KMS-11 (cell line): ENCODE data around the gene UBTD1.
"Not testable (repeated sequence)": the region's sequence is repeated elsewhere in the genome, so short reads cannot be mapped to it uniquely, and the experiment has no call there.

Experiments
- H2AFZ ChIP-seq: fragments of 200-600 bp; sonication (generic); 2 replicates; pipeline ENCODE4 v1.6.1; 2016; ENCODE audit warnings: antibody characterized with exemption, mixed run types, low read depth
- H3K27ac ChIP-seq: fragments of 200-600 bp; sonication (generic); 2 replicates; pipeline ENCODE4 v1.6.1; 2016; ENCODE audit warnings: mild to moderate bottlenecking, mixed run types
- H3K27me3 ChIP-seq: fragments of 200-600 bp; sonication (generic); 2 replicates; pipeline ENCODE4 v1.6.1; 2017; ENCODE audit warnings: mild to moderate bottlenecking, low read depth, mixed run types, moderate library complexity; ENCODE audit not compliant: insufficient read depth
- H3K36me3 ChIP-seq: fragments of 200-600 bp; sonication (generic); 2 replicates; pipeline ENCODE4 v1.6.1; 2017; ENCODE audit warnings: mild to moderate bottlenecking, mixed run types; ENCODE audit not compliant: insufficient read depth
- H3K4me1 ChIP-seq: fragments of 200-600 bp; sonication (generic); 2 replicates; pipeline ENCODE4 v1.6.1; 2016; ENCODE audit warnings: mild to moderate bottlenecking, low read depth, mixed run types; ENCODE audit not compliant: poor library complexity, severe bottlenecking
- H3K4me2 ChIP-seq: fragments of 200-600 bp; sonication (generic); 2 replicates; pipeline ENCODE4 v1.7.0; 2016; ENCODE audit warnings: mild to moderate bottlenecking, mixed run types
- H3K4me3 ChIP-seq: fragments of 200-600 bp; sonication (generic); IDR thresholded peaks from 2 replicates; pipeline ENCODE4 v1.6.1; 2017; ENCODE audit warnings: low read depth, low read length, mixed read lengths; ENCODE audit not compliant: insufficient read depth
- H3K79me2 ChIP-seq: fragments of 200-600 bp; sonication (generic); 2 replicates; pipeline ENCODE4 v1.6.1; 2016; ENCODE audit warnings: low read depth, mixed run types; ENCODE audit not compliant: insufficient read depth
- H3K9ac ChIP-seq: fragments of 200-600 bp; sonication (generic); 2 replicates; pipeline ENCODE4 v1.6.1; 2016; ENCODE audit warnings: mild to moderate bottlenecking, mixed run types
- H4K20me1 ChIP-seq: fragments of 200-600 bp; sonication (generic); 2 replicates; pipeline ENCODE4 v1.6.1; 2016; ENCODE audit warnings: mild to moderate bottlenecking, mixed run types; ENCODE audit not compliant: insufficient read depth
- CTCF ChIP-seq: fragments of 200-600 bp; sonication (generic); conservative IDR thresholded peaks from 2 replicates; pipeline ENCODE4 v1.6.1; 2017; ENCODE audit warnings: low read depth, mild to moderate bottlenecking, antibody characterized with exemption, low read length, moderate library complexity, mixed read lengths

UBTD1 gene

GRCh38 chr10:97522937-97523336 is 24.2 kb downstream of the UBTD1 start:
- H3K4me1 ChIP-seq, result no peaks in the 10 kb centered on the region
- no peaks in the 10 kb centered on the region for H3K27me3 ChIP-seq
- H3K4me2 ChIP-seq, result no peak overlapping the region
- no peak overlapping the region for H3K27ac ChIP-seq
- no peak overlapping the region for H3K4me3 ChIP-seq
- no peaks in the 10 kb centered on the region for H4K20me1 ChIP-seq
- H3K79me2 ChIP-seq, result no peaks in the 10 kb centered on the region
- no peak for TF ChIP-seq CTCF
- no peak overlapping the region for H2AFZ ChIP-seq
- no peaks in the 10 kb centered on the region for H3K36me3 ChIP-seq
- no peak overlapping the region for H3K9ac ChIP-seq

GRCh38 chr10:97525086-97525485 is 26.4 kb downstream of the UBTD1 start:
- Histone ChIP-seq H3K36me3 (no peaks in the 10 kb centered on the region), H3K9ac (no peak overlapping the region), H3K27ac (no peak overlapping the region), H3K27me3 (no peaks in the 10 kb centered on the region), H3K4me2 (no peak overlapping the region), H3K4me1 (no peaks in the 10 kb centered on the region), H3K79me2 (no peaks in the 10 kb centered on the region), H3K4me3 (no peak overlapping the region), H4K20me1 (no peaks in the 10 kb centered on the region), H2AFZ (no peak overlapping the region)
- no peak for TF ChIP-seq CTCF

GRCh38 chr10:97525683-97526110 is 27.0 kb downstream of the UBTD1 start:
- Histone ChIP-seq H3K4me2 (no peak overlapping the region), H3K27ac (no peak overlapping the region), H3K4me1 (no peaks in the 10 kb centered on the region), H3K27me3 (no peaks in the 10 kb centered on the region), H3K9ac (no peak overlapping the region), H2AFZ (no peak overlapping the region), H4K20me1 (no peaks in the 10 kb centered on the region), H3K79me2 (no peaks in the 10 kb centered on the region), H3K4me3 (no peak overlapping the region), H3K36me3 (no peaks in the 10 kb centered on the region)
- TF ChIP-seq CTCF, result no peak

- H3K27me3 ChIP-seq, H3K27ac ChIP-seq, H3K4me2 ChIP-seq, H2AFZ ChIP-seq, H4K20me1 ChIP-seq, H3K79me2 ChIP-seq, H3K36me3 ChIP-seq, H3K4me1 ChIP-seq, H3K9ac ChIP-seq, H3K4me3 ChIP-seq: not testable (repeated sequence)
Measured at GRCh38 chr10:97528876-97529275, 30.2 kb downstream of the UBTD1 start.

- H4K20me1 ChIP-seq, result no peaks in the 10 kb centered on the region
- H3K27me3 ChIP-seq, result no peaks in the 10 kb centered on the region
- no peaks in the 10 kb centered on the region for H3K79me2 ChIP-seq
- no peaks in the 10 kb centered on the region for H3K36me3 ChIP-seq
- no peak overlapping the region for H3K9ac ChIP-seq
- peaks cover 10% of the 10 kb centered on the region for H3K4me1 ChIP-seq
- TF ChIP-seq CTCF, result no peak
- no peak overlapping the region for H3K4me2 ChIP-seq
- H3K4me3 ChIP-seq, result no peak overlapping the region
- no peak overlapping the region for H3K27ac ChIP-seq
- H2AFZ ChIP-seq, result no peak overlapping the region
Measured at GRCh38 chr10:97529685-97530465, 31.2 kb downstream of the UBTD1 start.
